SK-N-SH (cell line): ENCODE results near the gene MFSD8. TPM values are rescaled to one million over a fixed set of nuclear protein-coding genes. Genes with fewer than 3 reads are reported as not detected.

Source experiments
- CTCF ChIA-PET: fragments of 300-600, 350-600 bp; formaldehyde crosslinking; extraction: SDS; loops from one replicate; lab custom pipeline; 2021; lab: Yijun Ruan, JAX
- POLR2A ChIA-PET: fragments of 350-600 bp; sonication (Branson Sonifier 250); formaldehyde crosslinking; extraction: SDS; loops from one replicate; lab custom pipeline; 2020; ENCODE audit warnings: antibody characterized with exemption, inconsistent platforms; lab: Yijun Ruan, JAX
- DNase-seq: peaks from one replicate; pipeline ENCODE4 v3.0.0; 2012
- H2AFZ ChIP-seq: fragments of 200-600 bp; sonication (generic); 2 replicates; pipeline ENCODE4 v1.8.1; 2016; ENCODE audit warnings: antibody characterized with exemption, mild to moderate bottlenecking, low read depth
- H3F3A ChIP-seq: fragments of 200-600 bp; sonication (generic); replicated peaks from 2 replicates; pipeline ENCODE3; 2016; ENCODE audit warnings: antibody characterized with exemption, mild to moderate bottlenecking; ENCODE audit not compliant: insufficient read depth
- H3K27ac ChIP-seq, 2 experiments: fragments of 200-500 bp in 1 of 2; fragments of 200-600 bp in 1 of 2; sonication (Bioruptor generic) in 1 of 2; sonication (generic), shearing (Covaris generic) in 1 of 2; 2 replicates each; pipeline versions ENCODE4 v1.5.1 to v1.6.1; 2014 to 2016; ENCODE audit warnings: low read depth in 2 of 2, inconsistent platforms in 1 of 2, low read length in 1 of 2, mild to moderate bottlenecking in 1 of 2, mixed read lengths in 1 of 2
- H3K27me3 ChIP-seq: fragments of 200-600 bp; sonication (generic), shearing (Covaris generic); 2 replicates; pipeline ENCODE4 v1.6.1; 2016; ENCODE audit warnings: mixed run types; ENCODE audit not compliant: insufficient read depth
- H3K36me3 ChIP-seq, 2 experiments: fragments of 200-500 bp in 1 of 2; fragments of 200-600 bp in 1 of 2; sonication (Bioruptor generic) in 1 of 2; sonication (generic) in 1 of 2; replicated peaks in 1 of 2; 2 replicates each; pipeline versions ENCODE3 to v1.5.1; 2014 to 2016; ENCODE audit warnings: low read length in 1 of 2, mild to moderate bottlenecking in 1 of 2; ENCODE audit not compliant: insufficient read depth in 2 of 2, control insufficient read depth in 1 of 2
- H3K4me1 ChIP-seq, 2 experiments: fragments of 200-500 bp in 1 of 2; fragments of 200-600 bp in 1 of 2; sonication (Bioruptor generic) in 1 of 2; sonication (generic), shearing (Covaris generic) in 1 of 2; 2 replicates each; pipeline versions ENCODE4 v1.5.1 to v1.6.1; 2014 to 2016; ENCODE audit warnings: low read depth in 1 of 2, low read length in 1 of 2, mixed run types in 1 of 2; ENCODE audit not compliant: insufficient read depth in 2 of 2, control insufficient read depth in 1 of 2
- H3K4me2 ChIP-seq: fragments of 200-600 bp; sonication (generic), shearing (Covaris generic); 2 replicates; pipeline ENCODE4 v1.6.1; 2017; ENCODE audit warnings: mixed run types
- H3K4me3 ChIP-seq, 2 experiments: fragments of 200-500 bp in 1 of 2; fragments of 200-600 bp in 1 of 2; sonication (Bioruptor generic) in 1 of 2; sonication (generic), shearing (Covaris generic) in 1 of 2; 2 replicates each; pipeline versions ENCODE4 v1.5.1 to v1.8.1; 2014 to 2016; ENCODE audit warnings: low read depth in 2 of 2, inconsistent platforms in 1 of 2, low read length in 1 of 2, mild to moderate bottlenecking in 1 of 2, mixed read lengths in 1 of 2, moderate library complexity in 1 of 2
- H3K79me2 ChIP-seq: fragments of 200-600 bp; sonication (generic); 2 replicates; pipeline ENCODE4 v1.8.1; 2017; ENCODE audit warnings: mild to moderate bottlenecking; ENCODE audit not compliant: insufficient read depth
- H3K9ac ChIP-seq: fragments of 200-600 bp; sonication (generic); 2 replicates; pipeline ENCODE4 v1.6.1; 2017; ENCODE audit warnings: mixed run types
- H3K9me2 ChIP-seq: fragments of 200-600 bp; sonication (generic); 2 replicates; pipeline ENCODE4 v1.6.1; 2017; ENCODE audit warnings: mixed run types
- H3K9me3 ChIP-seq: fragments of 200-600 bp; sonication (generic); 2 replicates; pipeline ENCODE4 v1.6.1; 2017; ENCODE audit warnings: mixed run types, mild to moderate bottlenecking, moderate library complexity
- H4K20me1 ChIP-seq: fragments of 200-600 bp; sonication (generic); 2 replicates; pipeline ENCODE4 v1.6.1; 2017; ENCODE audit warnings: mild to moderate bottlenecking, mixed run types; ENCODE audit not compliant: insufficient read depth
- EZH2phosphoT487 ChIP-seq: fragments of 200-600 bp; sonication (generic); IDR thresholded peaks from 2 replicates; pipeline ENCODE4 v1.6.1; 2017; ENCODE audit warnings: low read depth, mixed run types, mild to moderate bottlenecking, antibody characterized with exemption, moderate library complexity, borderline replicate concordance
- FOSL2 ChIP-seq: IDR thresholded peaks from 2 replicates; pipeline ENCODE4 v1.4.0; 2012; ENCODE audit warnings: low read depth, mild to moderate bottlenecking, moderate library complexity, borderline replicate concordance
- FOXJ3 ChIP-seq: sonication (generic); formaldehyde crosslinking; IDR thresholded peaks from 2 replicates; pipeline ENCODE4 v1.5.1; 2020; ENCODE audit warnings: mild to moderate bottlenecking, missing genetic modification reagents
- FOXM1 ChIP-seq: IDR thresholded peaks from 2 replicates; pipeline ENCODE4 v1.4.0; 2012; ENCODE audit warnings: low read depth, mild to moderate bottlenecking
- GATA2 ChIP-seq: sonication (generic); formaldehyde crosslinking; IDR thresholded peaks from 2 replicates; pipeline ENCODE4 v1.5.0; 2020; ENCODE audit warnings: mild to moderate bottlenecking, missing genetic modification reagents
- MXI1 ChIP-seq: IDR thresholded peaks from 2 replicates; pipeline ENCODE4 v1.6.1; 2012; ENCODE audit warnings: mild to moderate bottlenecking, low read depth, low read length, improper control_type of control experiment
- NFIC ChIP-seq: IDR thresholded peaks from 2 replicates; pipeline ENCODE4 v1.4.0; 2012; ENCODE audit warnings: borderline replicate concordance
- RAD21 ChIP-seq: IDR thresholded peaks from 2 replicates; pipeline ENCODE4 v1.6.1; 2012; ENCODE audit warnings: mild to moderate bottlenecking, low read length
- RXRA ChIP-seq: IDR thresholded peaks from 2 replicates; pipeline ENCODE4 v1.4.0; 2012; ENCODE audit warnings: low read depth, mild to moderate bottlenecking, borderline replicate concordance
- SIN3A ChIP-seq: IDR thresholded peaks from 2 replicates; pipeline ENCODE4 v1.6.1; 2012; ENCODE audit warnings: low read depth, mild to moderate bottlenecking, low read length, moderate library complexity, borderline replicate concordance
- SMC3 ChIP-seq: IDR thresholded peaks from 2 replicates; pipeline ENCODE4 v1.6.1; 2012; ENCODE audit warnings: low read depth, low read length, improper control_type of control experiment
- TAF1 ChIP-seq: IDR thresholded peaks from 2 replicates; pipeline ENCODE4 v1.6.1; 2012; ENCODE audit warnings: low read depth, mild to moderate bottlenecking, low read length, moderate library complexity, borderline replicate concordance
- TCF12 ChIP-seq: IDR thresholded peaks from 2 replicates; pipeline ENCODE4 v1.4.0; 2012
- TEAD4 ChIP-seq: IDR thresholded peaks from 2 replicates; pipeline ENCODE4 v1.4.0; 2012; ENCODE audit warnings: mild to moderate bottlenecking, borderline replicate concordance; ENCODE audit not compliant: insufficient read depth
- WGBS: methylation state at CpG from one replicate; pipeline ENCODE4 v1.1.6; 2017; ENCODE audit warnings: low lambda C conversion rate; 5-methylcytosine and 5-hydroxymethylcytosine counted together
- polyA plus RNA-seq, 3 experiments: library from polyadenylated mRNA; depleted of rRNA; stranded (reverse); fragments of >200 nt; gene quantifications; 2 replicates each; pipeline ENCODE4 v1.2.3, GENCODE V29; 2012
- TF ChIP-seq, protein P1 (sequence below): fragments of 150-350 bp; IDR thresholded peaks from 2 replicates; pipeline ENCODE4 v1.6.1; 2017; ENCODE audit warnings: antibody characterized with exemption, low read length, low read depth, borderline replicate concordance
- TF ChIP-seq, protein P2 (sequence below): IDR thresholded peaks from 2 replicates; pipeline ENCODE4 v1.6.1; 2012; ENCODE audit warnings: mild to moderate bottlenecking, low read depth, low read length, moderate library complexity
- TF ChIP-seq, protein P3 (sequence below): IDR thresholded peaks from 2 replicates; pipeline ENCODE4 v1.4.0; 2012; ENCODE audit warnings: low read depth, borderline replicate concordance

MFSD8 gene
- polyA plus RNA-seq, 1 of the 3 experiments (the other 2 are of a cell fraction) = 7.5 TPM

DNA sequence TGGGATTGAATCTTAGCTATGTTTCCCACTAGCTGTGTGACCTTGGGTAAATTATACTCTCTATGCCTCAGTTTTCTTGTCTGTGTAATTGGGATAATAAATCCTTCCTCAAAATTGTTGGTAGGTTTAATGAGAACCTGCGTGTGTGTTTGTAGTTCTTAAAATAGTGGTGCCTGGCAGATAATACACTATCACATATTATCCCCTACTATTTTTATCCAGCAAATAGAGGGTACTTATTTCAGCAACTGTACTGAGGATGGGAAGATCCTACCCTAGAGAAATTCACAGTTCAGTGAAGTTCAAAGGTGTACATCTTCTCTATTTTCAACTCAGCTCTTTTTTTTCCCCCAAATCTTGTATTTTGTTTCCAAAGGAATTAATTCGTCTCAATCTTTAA, 17.5 kb upstream of the MFSD8 start (continued):
- TF ChIP-seq RXRA (no peak), NFIC (no peak), TCF12 (no peak)
- TF ChIP-seq, protein P1, sequence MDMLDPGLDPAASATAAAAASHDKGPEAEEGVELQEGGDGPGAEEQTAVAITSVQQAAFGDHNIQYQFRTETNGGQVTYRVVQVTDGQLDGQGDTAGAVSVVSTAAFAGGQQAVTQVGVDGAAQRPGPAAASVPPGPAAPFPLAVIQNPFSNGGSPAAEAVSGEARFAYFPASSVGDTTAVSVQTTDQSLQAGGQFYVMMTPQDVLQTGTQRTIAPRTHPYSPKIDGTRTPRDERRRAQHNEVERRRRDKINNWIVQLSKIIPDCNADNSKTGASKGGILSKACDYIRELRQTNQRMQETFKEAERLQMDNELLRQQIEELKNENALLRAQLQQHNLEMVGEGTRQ = no peak
- TF ChIP-seq, protein P2, sequence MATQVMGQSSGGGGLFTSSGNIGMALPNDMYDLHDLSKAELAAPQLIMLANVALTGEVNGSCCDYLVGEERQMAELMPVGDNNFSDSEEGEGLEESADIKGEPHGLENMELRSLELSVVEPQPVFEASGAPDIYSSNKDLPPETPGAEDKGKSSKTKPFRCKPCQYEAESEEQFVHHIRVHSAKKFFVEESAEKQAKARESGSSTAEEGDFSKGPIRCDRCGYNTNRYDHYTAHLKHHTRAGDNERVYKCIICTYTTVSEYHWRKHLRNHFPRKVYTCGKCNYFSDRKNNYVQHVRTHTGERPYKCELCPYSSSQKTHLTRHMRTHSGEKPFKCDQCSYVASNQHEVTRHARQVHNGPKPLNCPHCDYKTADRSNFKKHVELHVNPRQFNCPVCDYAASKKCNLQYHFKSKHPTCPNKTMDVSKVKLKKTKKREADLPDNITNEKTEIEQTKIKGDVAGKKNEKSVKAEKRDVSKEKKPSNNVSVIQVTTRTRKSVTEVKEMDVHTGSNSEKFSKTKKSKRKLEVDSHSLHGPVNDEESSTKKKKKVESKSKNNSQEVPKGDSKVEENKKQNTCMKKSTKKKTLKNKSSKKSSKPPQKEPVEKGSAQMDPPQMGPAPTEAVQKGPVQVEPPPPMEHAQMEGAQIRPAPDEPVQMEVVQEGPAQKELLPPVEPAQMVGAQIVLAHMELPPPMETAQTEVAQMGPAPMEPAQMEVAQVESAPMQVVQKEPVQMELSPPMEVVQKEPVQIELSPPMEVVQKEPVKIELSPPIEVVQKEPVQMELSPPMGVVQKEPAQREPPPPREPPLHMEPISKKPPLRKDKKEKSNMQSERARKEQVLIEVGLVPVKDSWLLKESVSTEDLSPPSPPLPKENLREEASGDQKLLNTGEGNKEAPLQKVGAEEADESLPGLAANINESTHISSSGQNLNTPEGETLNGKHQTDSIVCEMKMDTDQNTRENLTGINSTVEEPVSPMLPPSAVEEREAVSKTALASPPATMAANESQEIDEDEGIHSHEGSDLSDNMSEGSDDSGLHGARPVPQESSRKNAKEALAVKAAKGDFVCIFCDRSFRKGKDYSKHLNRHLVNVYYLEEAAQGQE = no peak

DNA sequence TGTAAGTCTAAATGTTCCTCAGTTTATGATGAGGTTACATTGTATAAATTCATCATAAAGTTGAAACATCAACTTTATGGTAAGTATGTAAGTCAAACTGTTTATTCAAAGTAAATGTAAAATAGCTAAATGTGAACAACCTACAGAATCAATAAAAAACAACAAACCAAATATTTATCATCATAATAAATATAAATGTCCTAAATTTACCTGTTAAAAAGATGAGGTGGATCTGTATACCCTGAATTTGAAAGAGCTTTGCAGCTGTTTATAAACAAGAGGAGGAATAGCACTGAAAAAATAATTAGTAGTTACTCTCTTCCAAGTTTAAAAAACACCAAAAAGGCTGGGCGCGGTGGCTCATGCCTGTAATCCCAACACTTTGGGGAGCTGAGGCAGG, 14.0 kb upstream of the MFSD8 start:
- H3K79me2 ChIP-seq = peaks cover 10% of the 10 kb centered on the region
- no peak overlapping the region for H2AFZ ChIP-seq
- no peak overlapping the region for H3K4me3 ChIP-seq
- H3K9me3 ChIP-seq = no peaks in the 10 kb centered on the region
- POLR2A ChIA-PET = no interaction called here
- H3K36me3 ChIP-seq = peaks cover 0 to 21% of the 10 kb centered on the region in 2 experiments
- DNase-seq = no peak
- no peak overlapping the region for H3K9ac ChIP-seq
- no peak overlapping the region for H3K27ac ChIP-seq
- no peaks in the 10 kb centered on the region for H3F3A ChIP-seq
- no peaks in the 10 kb centered on the region for H3K27me3 ChIP-seq
- TF ChIP-seq FOXM1 (no peak), FOXJ3 (CRISPR knock-in tag) (no peak), GATA2 (CRISPR knock-in tag) (no peak), EZH2phosphoT487 (no peak)
- TF ChIP-seq, all 33 proteins: peak for 0
- Histone ChIP-seq H3K4me2 (no peak overlapping the region), H3K4me1 (no peaks in the 10 kb centered on the region), H3K9me2 (no peaks in the 10 kb centered on the region), H4K20me1 (no peaks in the 10 kb centered on the region)
- WGBS = 95% methylated on average over 2 of the region's 2 CpGs
- CTCF ChIA-PET = no interaction called here

DNA sequence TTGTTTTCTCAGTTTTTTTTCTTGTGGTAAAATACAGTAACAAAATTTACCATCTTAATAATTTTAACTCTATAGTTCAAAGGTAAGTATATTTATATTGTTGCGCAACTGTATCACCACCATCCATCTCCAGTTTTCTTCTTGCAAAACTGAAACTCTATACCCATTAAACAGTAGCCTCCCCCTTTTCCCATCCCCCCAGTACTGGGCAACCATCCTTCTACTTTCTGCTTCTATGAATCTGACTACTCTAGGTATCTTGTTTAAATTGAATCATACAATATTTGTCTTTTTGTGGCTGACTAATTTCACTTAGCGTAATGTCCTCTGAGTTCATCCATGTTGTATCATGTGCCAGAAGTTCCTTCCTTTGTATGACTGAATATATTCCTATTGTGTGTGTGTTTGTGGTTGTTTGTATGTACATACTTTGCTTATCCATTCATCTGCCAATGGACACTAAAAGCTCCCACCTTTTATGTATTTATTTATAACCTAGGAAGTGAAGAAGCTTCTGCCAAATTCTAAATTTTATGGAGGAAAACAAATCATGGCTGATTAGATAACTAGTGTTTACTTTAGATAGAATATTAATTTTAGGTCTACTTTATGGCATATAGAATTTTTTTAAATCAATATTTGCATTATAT, 10.3 kb upstream of the MFSD8 start:
- DNase-seq = no peak
- CTCF ChIA-PET = no interaction called here
- TF ChIP-seq TEAD4 (no peak), RAD21 (no peak), SMC3 (no peak), FOSL2 (no peak), MXI1 (no peak), SIN3A (no peak), NFIC (no peak), TAF1 (no peak)
- TF ChIP-seq, protein P2 = no peak
- TF ChIP-seq, protein P3, sequence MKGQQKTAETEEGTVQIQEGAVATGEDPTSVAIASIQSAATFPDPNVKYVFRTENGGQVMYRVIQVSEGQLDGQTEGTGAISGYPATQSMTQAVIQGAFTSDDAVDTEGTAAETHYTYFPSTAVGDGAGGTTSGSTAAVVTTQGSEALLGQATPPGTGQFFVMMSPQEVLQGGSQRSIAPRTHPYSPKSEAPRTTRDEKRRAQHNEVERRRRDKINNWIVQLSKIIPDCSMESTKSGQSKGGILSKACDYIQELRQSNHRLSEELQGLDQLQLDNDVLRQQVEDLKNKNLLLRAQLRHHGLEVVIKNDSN = no peak

More for the DNA sequence above, 10.3 kb upstream of the MFSD8 start:
- H3K27ac ChIP-seq = no peak overlapping the region
- no peaks in the 10 kb centered on the region for H3F3A ChIP-seq
- H4K20me1 ChIP-seq = no peaks in the 10 kb centered on the region
- H3K27me3 ChIP-seq = no peaks in the 10 kb centered on the region
- H2AFZ ChIP-seq = no peak overlapping the region
- no peak overlapping the region for H3K4me3 ChIP-seq
- no peak overlapping the region for H3K9ac ChIP-seq
- 94% methylated on average over 2 of the region's 2 CpGs for WGBS
- H3K9me2 ChIP-seq = no peaks in the 10 kb centered on the region
- H3K4me2 ChIP-seq = no peak overlapping the region
- H3K79me2 ChIP-seq = peaks cover 39% of the 10 kb centered on the region
- POLR2A ChIA-PET = no interaction called here
- H3K36me3 ChIP-seq = peaks cover 0 to 19% of the 10 kb centered on the region in 2 experiments
- H3K9me3 ChIP-seq = no peaks in the 10 kb centered on the region
- H3K4me1 ChIP-seq = no peaks in the 10 kb centered on the region
